ENCODE measurements around the gene NEAT1.
"Not testable (repeated sequence)": the region's sequence is repeated elsewhere in the genome, so short reads cannot be mapped to it uniquely, and the experiment has no call there.

The NEAT1 gene

DNA sequence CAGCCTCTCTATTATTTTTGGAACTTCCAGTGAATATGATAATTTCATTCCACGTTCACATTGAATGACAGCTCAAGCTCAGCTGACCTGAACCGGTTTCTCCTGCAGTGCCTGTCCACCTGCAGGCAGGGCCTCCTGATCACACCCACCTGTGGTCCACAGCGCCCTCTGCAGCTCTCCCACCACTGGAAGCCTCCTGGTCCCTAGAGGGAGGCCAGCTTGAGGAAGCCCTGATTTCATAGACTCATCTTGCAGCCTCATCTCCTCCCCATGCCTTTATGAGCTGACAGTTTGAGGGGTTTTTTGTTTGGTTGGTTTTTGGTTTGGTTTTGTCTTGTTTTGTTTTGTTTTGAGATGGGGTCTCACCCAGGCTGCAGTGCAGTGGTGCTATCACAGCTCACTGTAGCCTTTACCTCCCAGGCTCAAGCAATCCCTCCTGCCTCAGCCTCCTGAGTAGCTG, 46.3 kb downstream of the NEAT1 start:
- H3K4me1 ChIP-seq (ENCODE audit: insufficient read depth, insufficient read length) = peaks cover 9% of the 10 kb centered on the region
- no peaks in the 10 kb centered on the region for H3K9me3 ChIP-seq (ENCODE audit: insufficient read depth, low read length)
- H3K27me3 ChIP-seq (ENCODE audit: insufficient read depth, insufficient read length) = peaks cover 9% of the 10 kb centered on the region
- TF ChIP-seq ZNF274 (IDR thresholded peaks at IDR 0.05; ENCODE audit: low read depth, low read length) (no peak), SUZ12 (IDR thresholded peaks at IDR 0.05; ENCODE audit: extremely low read depth, insufficient read depth, insufficient read length) (no peak), YY1 (IDR thresholded peaks at IDR 0.05; ENCODE audit: insufficient read depth, insufficient read length) (no peak)
- no peak overlapping the region for H3K4me3 ChIP-seq (ENCODE audit: insufficient read length, low read depth)
- H3K36me3 ChIP-seq (ENCODE audit: insufficient read depth, insufficient read length, low read length) = no peaks in the 10 kb centered on the region
- no peak overlapping the region for H3K9ac ChIP-seq (ENCODE audit: insufficient read length, low read depth)
- DNase-seq (ENCODE audit: low read depth, low spot score) = peak; percentile 70

DNA sequence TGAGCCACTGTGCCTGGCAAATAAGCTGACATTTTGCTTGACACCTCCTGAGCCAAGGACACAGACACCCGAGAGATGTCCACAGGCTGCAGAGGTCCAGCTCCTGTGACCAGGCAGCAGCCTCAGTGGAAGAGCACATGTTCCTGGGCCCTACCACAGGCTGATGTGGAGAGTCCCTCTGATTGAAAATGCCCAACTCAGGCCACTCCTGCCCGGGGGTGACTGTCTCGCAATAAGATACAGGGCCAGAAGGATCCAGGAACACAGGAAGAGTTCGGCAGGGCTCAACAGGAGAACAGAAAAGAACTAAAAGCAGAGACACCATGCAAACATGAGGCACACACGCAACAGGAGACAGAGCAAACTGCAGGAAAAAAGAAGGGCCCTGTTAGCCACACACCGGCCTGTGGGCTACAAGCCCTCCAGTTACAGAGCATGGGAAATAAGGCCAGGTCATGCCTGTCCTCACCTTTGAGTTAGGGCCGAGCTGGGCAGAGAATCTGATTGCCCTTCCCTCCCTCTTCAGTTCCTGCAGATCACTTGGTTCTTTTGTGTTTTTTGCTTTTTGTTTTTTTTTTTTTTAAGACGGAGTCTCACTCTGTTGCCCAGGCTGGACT, 47.9 kb downstream of the NEAT1 start:
- DNase-seq (ENCODE audit: low read depth, low spot score) = no peak
- Histone ChIP-seq H3K4me3 (ENCODE audit: insufficient read length, low read depth) (no peak overlapping the region), H3K4me1 (ENCODE audit: insufficient read depth, insufficient read length) (peaks cover 9% of the 10 kb centered on the region), H3K36me3 (ENCODE audit: insufficient read depth, insufficient read length, low read length) (peaks cover 3% of the 10 kb centered on the region), H3K9me3 (ENCODE audit: insufficient read depth, low read length) (no peaks in the 10 kb centered on the region), H3K9ac (ENCODE audit: insufficient read length, low read depth) (peak overlapping the region; percentile 1), H3K27me3 (ENCODE audit: insufficient read depth, insufficient read length) (peaks cover 9% of the 10 kb centered on the region)
- no peak for TF ChIP-seq YY1 (IDR thresholded peaks at IDR 0.05; ENCODE audit: insufficient read depth, insufficient read length)
- no peak for TF ChIP-seq SUZ12 (IDR thresholded peaks at IDR 0.05; ENCODE audit: extremely low read depth, insufficient read depth, insufficient read length)
- TF ChIP-seq ZNF274 (IDR thresholded peaks at IDR 0.05; ENCODE audit: low read depth, low read length) = no peak

DNA sequence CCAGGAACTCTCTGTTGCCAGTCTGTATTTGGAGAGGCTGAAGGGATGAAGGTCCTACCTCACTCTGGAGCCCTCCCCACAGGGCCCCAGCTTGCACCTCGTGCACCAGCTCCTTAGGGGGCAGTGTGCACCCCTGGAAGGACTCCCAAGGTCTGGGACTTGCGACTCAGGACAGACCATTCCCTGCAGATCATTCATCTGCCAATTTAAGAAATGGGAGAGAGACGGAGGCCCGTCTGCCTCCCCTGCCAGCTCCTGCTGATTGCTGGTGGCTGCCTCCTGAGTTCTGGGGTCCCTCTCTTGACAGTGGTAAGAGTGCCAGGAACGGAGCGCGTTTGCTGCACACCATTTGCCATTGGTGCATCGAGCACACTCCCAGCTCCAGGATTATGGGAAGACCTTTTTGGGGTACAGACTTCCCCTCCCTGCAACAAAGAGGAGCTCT, 48.9 kb downstream of the NEAT1 start:
- H3K4me3 ChIP-seq (ENCODE audit: insufficient read length, low read depth) = no peak overlapping the region
- peaks cover 12% of the 10 kb centered on the region for H3K4me1 ChIP-seq (ENCODE audit: insufficient read depth, insufficient read length)
- H3K36me3 ChIP-seq (ENCODE audit: insufficient read depth, insufficient read length, low read length) = peaks cover 3% of the 10 kb centered on the region
- DNase-seq (ENCODE audit: low read depth, low spot score) = no peak
- TF ChIP-seq YY1 (IDR thresholded peaks at IDR 0.05; ENCODE audit: insufficient read depth, insufficient read length) (no peak), SUZ12 (IDR thresholded peaks at IDR 0.05; ENCODE audit: extremely low read depth, insufficient read depth, insufficient read length) (no peak), ZNF274 (IDR thresholded peaks at IDR 0.05; ENCODE audit: low read depth, low read length) (no peak)
- H3K9me3 ChIP-seq (ENCODE audit: insufficient read depth, low read length) = no peaks in the 10 kb centered on the region
- H3K9ac ChIP-seq (ENCODE audit: insufficient read length, low read depth) = peak overlapping the region; percentile 39
- peaks cover under 1% of the 10 kb centered on the region for H3K27me3 ChIP-seq (ENCODE audit: insufficient read depth, insufficient read length)

DNA sequence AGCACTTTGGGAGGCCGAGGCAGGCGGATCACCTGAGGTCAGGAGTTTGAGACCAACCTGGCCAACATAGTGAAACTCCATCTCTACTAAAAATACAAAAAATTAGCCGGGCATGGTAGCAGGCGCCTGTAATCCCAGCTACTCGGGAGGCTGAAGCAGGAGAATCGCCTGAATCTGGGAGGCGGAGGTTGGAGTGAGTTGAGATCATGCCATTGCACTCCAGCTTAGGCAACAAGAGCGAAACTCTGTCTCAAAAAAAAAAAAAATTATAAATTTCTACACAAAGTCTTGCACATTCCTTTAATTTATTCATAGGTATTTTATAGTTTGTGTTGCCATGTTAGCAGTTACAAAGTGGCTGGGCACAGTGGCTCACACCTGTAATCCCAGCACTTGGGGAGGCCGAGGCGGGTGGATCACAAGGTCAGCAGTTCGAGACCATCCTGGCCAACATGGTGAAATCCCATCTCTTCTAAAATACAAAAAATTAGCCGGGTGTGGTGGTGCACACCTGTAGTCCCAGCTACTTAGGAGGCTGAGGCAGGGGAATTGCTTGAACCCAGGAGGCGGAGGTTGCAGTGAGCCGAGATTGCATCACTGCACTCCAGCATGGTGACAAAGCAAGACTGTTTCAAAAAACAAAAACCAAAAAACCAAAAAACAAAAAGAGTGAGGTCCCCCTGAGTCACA, 50.1 kb downstream of the NEAT1 start:
- not testable (repeated sequence) for H3K9me3 ChIP-seq (ENCODE audit: insufficient read depth, low read length); H3K4me3 ChIP-seq (ENCODE audit: insufficient read length, low read depth); H3K36me3 ChIP-seq (ENCODE audit: insufficient read depth, insufficient read length, low read length); H3K9ac ChIP-seq (ENCODE audit: insufficient read length, low read depth); H3K27me3 ChIP-seq (ENCODE audit: insufficient read depth, insufficient read length); DNase-seq (ENCODE audit: low read depth, low spot score)
- H3K4me1 ChIP-seq (ENCODE audit: insufficient read depth, insufficient read length) = peaks cover 18% of the 10 kb centered on the region

- Histone ChIP-seq H3K27me3 (ENCODE audit: insufficient read depth, insufficient read length) (no peaks in the 10 kb centered on the region), H3K9me3 (ENCODE audit: insufficient read depth, low read length) (no peaks in the 10 kb centered on the region), H3K4me3 (ENCODE audit: insufficient read length, low read depth) (no peak overlapping the region), H3K4me1 (ENCODE audit: insufficient read depth, insufficient read length) (peaks cover 21% of the 10 kb centered on the region), H3K36me3 (ENCODE audit: insufficient read depth, insufficient read length, low read length) (peaks cover 3% of the 10 kb centered on the region), H3K9ac (ENCODE audit: insufficient read length, low read depth) (no peak overlapping the region)
- no peak for DNase-seq (ENCODE audit: low read depth, low spot score)
- TF ChIP-seq YY1 (IDR thresholded peaks at IDR 0.05; ENCODE audit: insufficient read depth, insufficient read length) (no peak), ZNF274 (IDR thresholded peaks at IDR 0.05; ENCODE audit: low read depth, low read length) (no peak), SUZ12 (IDR thresholded peaks at IDR 0.05; ENCODE audit: extremely low read depth, insufficient read depth, insufficient read length) (no peak)
Observed at GRCh38 chr11:65473278-65473860, 50.8 kb downstream of the NEAT1 start.

GRCh38 chr11:65474864-65475263, 52.3 kb downstream of the NEAT1 start:
- TF ChIP-seq ZNF274 (IDR thresholded peaks at IDR 0.05; ENCODE audit: low read depth, low read length) (no peak), YY1 (IDR thresholded peaks at IDR 0.05; ENCODE audit: insufficient read depth, insufficient read length) (no peak), SUZ12 (IDR thresholded peaks at IDR 0.05; ENCODE audit: extremely low read depth, insufficient read depth, insufficient read length) (no peak)
- H3K36me3 ChIP-seq (ENCODE audit: insufficient read depth, insufficient read length, low read length) = peaks cover 3% of the 10 kb centered on the region
- peaks cover 29% of the 10 kb centered on the region for H3K4me1 ChIP-seq (ENCODE audit: insufficient read depth, insufficient read length)
- H3K4me3 ChIP-seq (ENCODE audit: insufficient read length, low read depth) = no peak overlapping the region
- H3K9me3 ChIP-seq (ENCODE audit: insufficient read depth, low read length) = no peaks in the 10 kb centered on the region
- H3K9ac ChIP-seq (ENCODE audit: insufficient read length, low read depth) = no peak overlapping the region
- no peak for DNase-seq (ENCODE audit: low read depth, low spot score)
- no peaks in the 10 kb centered on the region for H3K27me3 ChIP-seq (ENCODE audit: insufficient read depth, insufficient read length)

GRCh38 chr11:65476632-65477148, 54.1 kb downstream of the NEAT1 start:
- H3K27me3 ChIP-seq (ENCODE audit: insufficient read depth, insufficient read length) = no peaks in the 10 kb centered on the region
- H3K9me3 ChIP-seq (ENCODE audit: insufficient read depth, low read length) = no peaks in the 10 kb centered on the region
- no peak for DNase-seq (ENCODE audit: low read depth, low spot score)
- H3K4me1 ChIP-seq (ENCODE audit: insufficient read depth, insufficient read length) = peaks cover 28% of the 10 kb centered on the region
- H3K36me3 ChIP-seq (ENCODE audit: insufficient read depth, insufficient read length, low read length) = peaks cover 3% of the 10 kb centered on the region
- H3K4me3 ChIP-seq (ENCODE audit: insufficient read length, low read depth) = peak overlapping the region; percentile 99
- H3K9ac ChIP-seq (ENCODE audit: insufficient read length, low read depth) = peak overlapping the region; percentile 99
- no peak for TF ChIP-seq ZNF274 (IDR thresholded peaks at IDR 0.05; ENCODE audit: low read depth, low read length)
